Smooth muscle cell (in vitro differentiated cells): Measurements from ENCODE around the gene AOC3. TPM values are rescaled to one million over a fixed set of nuclear protein-coding genes. Genes with fewer than 3 reads are reported as not detected.

Experiments
- DNase-seq: peaks from one replicate; lab custom pipeline; 2025; ENCODE audit not compliant: unreplicated experiment; lab: John Stamatoyannopoulos, UW
- H2AFZ ChIP-seq: fragments of 200-600 bp; sonication (generic); 2 replicates; pipeline ENCODE4 v1.6.0; 2016; ENCODE audit warnings: antibody characterized with exemption, low read depth, mild to moderate bottlenecking
- H3F3A ChIP-seq: fragments of 200-600 bp; sonication (generic); 2 replicates; pipeline ENCODE4 v1.6.0; 2017; ENCODE audit warnings: antibody characterized with exemption, low read depth
- H3K27ac ChIP-seq: fragments of 200-600 bp; sonication (generic); 2 replicates; pipeline ENCODE4 v1.5.1; 2016; ENCODE audit warnings: low read depth, mild to moderate bottlenecking
- H3K27me3 ChIP-seq: fragments of 200-600 bp; sonication (generic); 2 replicates; pipeline ENCODE4 v1.6.1; 2016; ENCODE audit warnings: low read depth, mild to moderate bottlenecking
- H3K36me3 ChIP-seq: fragments of 200-600 bp; sonication (generic); 2 replicates; pipeline ENCODE4 v1.5.1; 2016; ENCODE audit warnings: low read depth
- H3K4me1 ChIP-seq: fragments of 200-600 bp; sonication (generic); 2 replicates; pipeline ENCODE4 v1.5.1; 2016; ENCODE audit warnings: low read depth
- H3K4me2 ChIP-seq: fragments of 200-600 bp; sonication (generic); 2 replicates; pipeline ENCODE4 v1.6.0; 2016; ENCODE audit warnings: mild to moderate bottlenecking
- H3K4me3 ChIP-seq: fragments of 200-600 bp; sonication (generic); 2 replicates; pipeline ENCODE4 v1.5.1; 2016; ENCODE audit warnings: mild to moderate bottlenecking
- H3K79me2 ChIP-seq: fragments of 200-600 bp; sonication (generic); 2 replicates; pipeline ENCODE4 v1.6.0; 2016; ENCODE audit warnings: low read depth, mild to moderate bottlenecking
- H3K9ac ChIP-seq: fragments of 200-600 bp; sonication (generic); 2 replicates; pipeline ENCODE4 v1.6.0; 2016; ENCODE audit warnings: low read depth
- H3K9me3 ChIP-seq: fragments of 200-600 bp; sonication (generic); replicated peaks from 2 replicates; pipeline ENCODE4 v1.5.1; 2016; ENCODE audit warnings: low read depth
- H4K20me1 ChIP-seq: fragments of 200-600 bp; sonication (generic); 2 replicates; pipeline ENCODE4 v1.6.0; 2016; ENCODE audit warnings: low read depth
- CTCF ChIP-seq: fragments of 200-600 bp; sonication (generic); IDR thresholded peaks from 2 replicates; pipeline ENCODE4 v1.5.1; 2017; ENCODE audit warnings: borderline replicate concordance, mild to moderate bottlenecking, antibody characterized with exemption; ENCODE audit not compliant: insufficient read depth, poor library complexity, severe bottlenecking
- WGBS: methylation state at CpG from one replicate; pipeline ENCODE4 v1.1.7; 2016; ENCODE audit warnings: low lambda C conversion rate; 5-methylcytosine and 5-hydroxymethylcytosine counted together
- microRNA-seq: library from miRNA; unstranded; fragments of <30 nt; microRNA quantifications from one replicate; pipeline ENCODE4, GENCODE V29; 2016; ENCODE audit warnings: borderline number of aligned reads
- polyA plus RNA-seq: library from polyadenylated mRNA; unstranded; fragments of >200 nt; fragmentation: Nextera tagmentation; extraction: Ambion mirVana; gene quantifications from 2 replicates; pipeline ENCODE4 v1.2.1, GENCODE V29; 2016
- small RNA-seq: library from RNA; depleted of rRNA; stranded (forward); fragments of <200 nt; gene quantifications from one replicate; pipeline ENCODE3, GENCODE V24; 2014
- total RNA-seq: library from RNA; depleted of rRNA; stranded (reverse); fragments of >200 nt; gene quantifications from 2 replicates; pipeline ENCODE4 v1.2.3, GENCODE V29; 2014

Gene AOC3
- total and polyA plus RNA-seq, 2 experiments from 2014 or later: 0.65 to 0.90 TPM

GRCh38 chr17:42901535-42902229 lies 50.7 kb downstream of the AOC3 start:
- Histone ChIP-seq H3K9ac (no peak overlapping the region), H3K9me3 (no peaks in the 10 kb centered on the region), H4K20me1 (no peaks in the 10 kb centered on the region), H3K4me2 (no peak overlapping the region), H3K27me3 (peaks cover 11% of the 10 kb centered on the region), H2AFZ (no peak overlapping the region), H3K4me3 (no peak overlapping the region), H3K79me2 (no peaks in the 10 kb centered on the region), H3K36me3 (no peaks in the 10 kb centered on the region), H3K27ac (no peak overlapping the region), H3F3A (no peaks in the 10 kb centered on the region), H3K4me1 (no peaks in the 10 kb centered on the region)
- no peak for DNase-seq
- 90% methylated on average over 10 of the region's 10 CpGs for WGBS
- TF ChIP-seq CTCF: no peak

GRCh38 chr17:42904110-42904469 lies 53.1 kb downstream of the AOC3 start:
- no peaks in the 10 kb centered on the region for H4K20me1 ChIP-seq
- 91% methylated on average over 6 of the region's 6 CpGs for WGBS

GRCh38 chr17:42906772-42907446 lies 55.9 kb downstream of the AOC3 start:
- Histone ChIP-seq H3F3A (no peaks in the 10 kb centered on the region), H3K9me3 (no peaks in the 10 kb centered on the region), H4K20me1 (no peaks in the 10 kb centered on the region), H3K36me3 (no peaks in the 10 kb centered on the region), H3K27ac (no peak overlapping the region), H2AFZ (no peak overlapping the region), H3K9ac (no peak overlapping the region), H3K79me2 (no peaks in the 10 kb centered on the region), H3K4me2 (no peak overlapping the region), H3K4me3 (no peak overlapping the region), H3K27me3 (peaks cover 29% of the 10 kb centered on the region), H3K4me1 (no peaks in the 10 kb centered on the region)
- no peak for TF ChIP-seq CTCF
- WGBS: 82% methylated on average over 8 of the region's 8 CpGs
- DNase-seq: no peak

More at GRCh38 chr17:42904110-42904469, 53.1 kb downstream of the AOC3 start:
- no peak for TF ChIP-seq CTCF
- no peak overlapping the region for H3K9ac ChIP-seq
- no peak overlapping the region for H3K4me2 ChIP-seq
- no peak overlapping the region for H2AFZ ChIP-seq
- no peaks in the 10 kb centered on the region for H3K9me3 ChIP-seq
- no peak overlapping the region for H3K27ac ChIP-seq
- DNase-seq: no peak
- H3K79me2 ChIP-seq: no peaks in the 10 kb centered on the region
- H3F3A ChIP-seq: no peaks in the 10 kb centered on the region
- no peak overlapping the region for H3K4me3 ChIP-seq
- H3K27me3 ChIP-seq: peaks cover 16% of the 10 kb centered on the region
- H3K36me3 ChIP-seq: no peaks in the 10 kb centered on the region
- H3K4me1 ChIP-seq: no peaks in the 10 kb centered on the region

Small RNA genes lying within 50 kb of the gene (microRNA-seq; reads per million reads assigned to microRNA genes)
- gene MIR6781: 2.3 reads per million

Small RNA genes lying within 50 kb of the gene (small RNA-seq; reads per million reads assigned to genes)
- gene MIR6781: not detected
- not detected for gene RNU6-287P

Other genes with a start within 250 kb of the AOC3 start
- 40.4 and 67.8 TPM in 2 replicates for gene RETREG3, start 241.8 kb upstream of the AOC3 start, total RNA-seq
- gene RETREG3, start 241.8 kb upstream of the AOC3 start, polyA plus RNA-seq: 32.6 and 34.1 TPM in 2 replicates
- 31.6 and 38.7 TPM in 2 replicates for gene TUBG1, start 241.5 kb upstream of the AOC3 start, total RNA-seq
- gene TUBG1, start 241.5 kb upstream of the AOC3 start, polyA plus RNA-seq: 91.2 and 102 TPM in 2 replicates
- gene TUBG2, start 191.9 kb upstream of the AOC3 start, total RNA-seq: 23.1 and 28.2 TPM in 2 replicates
- gene TUBG2, start 191.9 kb upstream of the AOC3 start, polyA plus RNA-seq: 42.3 and 54.6 TPM in 2 replicates
- gene PLEKHH3, start 174.2 kb upstream of the AOC3 start, total RNA-seq: 5.0 and 13.3 TPM in 2 replicates
- 23.6 and 23.7 TPM in 2 replicates for gene PLEKHH3, start 174.2 kb upstream of the AOC3 start, polyA plus RNA-seq
- gene CCR10, start 169.4 kb upstream of the AOC3 start, total RNA-seq: 10.1 TPM in 1 of 2 replicates, not detected in the other
- 2.0 and 3.8 TPM in 2 replicates for gene CCR10, start 169.4 kb upstream of the AOC3 start, polyA plus RNA-seq
- 7.1 and 9.5 TPM in 2 replicates for gene CNTNAP1, start 168.7 kb upstream of the AOC3 start, total RNA-seq
- gene CNTNAP1, start 168.7 kb upstream of the AOC3 start, polyA plus RNA-seq: 2.0 and 4.5 TPM in 2 replicates
- 15.6 and 19.4 TPM in 2 replicates for gene EZH1, start 106.2 kb upstream of the AOC3 start, total RNA-seq
- gene EZH1, start 106.2 kb upstream of the AOC3 start, polyA plus RNA-seq: 8.0 and 10.0 TPM in 2 replicates
- 8.6 and 8.9 TPM in 2 replicates for gene RAMP2, start 90.0 kb upstream of the AOC3 start, total RNA-seq
- gene RAMP2, start 90.0 kb upstream of the AOC3 start, polyA plus RNA-seq: 22.0 and 25.7 TPM in 2 replicates
- 91.0 and 108 TPM in 2 replicates for gene VPS25, start 77.8 kb upstream of the AOC3 start, total RNA-seq
- 129 and 139 TPM in 2 replicates for gene VPS25, start 77.8 kb upstream of the AOC3 start, polyA plus RNA-seq
- 0.22 and 0.49 TPM in 2 replicates for gene WNK4, start 70.6 kb upstream of the AOC3 start, total RNA-seq
- 0.39 TPM in 1 of 2 replicates, not detected in the other for gene WNK4, start 70.6 kb upstream of the AOC3 start, polyA plus RNA-seq
- gene COA3, start 52.5 kb upstream of the AOC3 start, total RNA-seq: 71.1 and 106 TPM in 2 replicates
- 127 and 147 TPM in 2 replicates for gene COA3, start 52.5 kb upstream of the AOC3 start, polyA plus RNA-seq
- not detected in 2 replicates for gene CNTD1, start 52.3 kb upstream of the AOC3 start, total RNA-seq
- gene CNTD1, start 52.3 kb upstream of the AOC3 start, polyA plus RNA-seq: 0.17 and 0.71 TPM in 2 replicates
- gene BECN1, start 26.9 kb upstream of the AOC3 start, total RNA-seq: 57.5 and 66.5 TPM in 2 replicates
- gene BECN1, start 26.9 kb upstream of the AOC3 start, polyA plus RNA-seq: 54.8 and 61.9 TPM in 2 replicates
- gene PSME3, start 17.8 kb upstream of the AOC3 start, total RNA-seq: 56.5 and 67.1 TPM in 2 replicates
- gene PSME3, start 17.8 kb upstream of the AOC3 start, polyA plus RNA-seq: 85.3 and 87.0 TPM in 2 replicates
- 1.6 and 2.3 TPM in 2 replicates for gene AOC2, start 6.6 kb upstream of the AOC3 start, total RNA-seq
- 0.91 and 2.1 TPM in 2 replicates for gene AOC2, start 6.6 kb upstream of the AOC3 start, polyA plus RNA-seq
- not detected in 2 replicates for gene G6PC1, start 49.6 kb downstream of the AOC3 start, total RNA-seq
- not detected in 2 replicates for gene G6PC1, start 49.6 kb downstream of the AOC3 start, polyA plus RNA-seq
- gene AARSD1, start 113.3 kb downstream of the AOC3 start, total RNA-seq: 18.6 and 22.0 TPM in 2 replicates
- gene AARSD1, start 113.3 kb downstream of the AOC3 start, polyA plus RNA-seq: 48.0 and 74.0 TPM in 2 replicates
- gene PTGES3L, start 128.9 kb downstream of the AOC3 start, total RNA-seq: 1.3 and 6.7 TPM in 2 replicates
- gene PTGES3L, start 128.9 kb downstream of the AOC3 start, polyA plus RNA-seq: 6.8 and 8.3 TPM in 2 replicates
- gene RUNDC1, start 129.4 kb downstream of the AOC3 start, total RNA-seq: 8.2 and 9.3 TPM in 2 replicates
- gene RUNDC1, start 129.4 kb downstream of the AOC3 start, polyA plus RNA-seq: 15.7 and 19.2 TPM in 2 replicates
- gene RPL27, start 147.2 kb downstream of the AOC3 start, total RNA-seq: 1,947 and 2,084 TPM in 2 replicates
- 963 and 994 TPM in 2 replicates for gene RPL27, start 147.2 kb downstream of the AOC3 start, polyA plus RNA-seq
- 1.5 and 1.9 TPM in 2 replicates for gene IFI35, start 155.6 kb downstream of the AOC3 start, total RNA-seq
- gene IFI35, start 155.6 kb downstream of the AOC3 start, polyA plus RNA-seq: 6.3 and 7.4 TPM in 2 replicates
- gene VAT1, start 171.2 kb downstream of the AOC3 start, total RNA-seq: 146 and 174 TPM in 2 replicates
- 218 and 229 TPM in 2 replicates for gene VAT1, start 171.2 kb downstream of the AOC3 start, polyA plus RNA-seq
- gene RND2, start 174.0 kb downstream of the AOC3 start, total RNA-seq: 0.27 and 0.81 TPM in 2 replicates
- gene RND2, start 174.0 kb downstream of the AOC3 start, polyA plus RNA-seq: 1.1 and 1.7 TPM in 2 replicates